GM21737 (cell line): ENCODE results near the gene ATXN2L.

Source experiments
- ATAC-seq: cut with Tn5 transposase; IDR thresholded peaks from one replicate; pipeline ENCODE4 v1.9.1; 2021; ENCODE audit warnings: mild to moderate bottlenecking, moderate library complexity; ENCODE audit not compliant: unreplicated experiment

ATXN2L gene

DNA sequence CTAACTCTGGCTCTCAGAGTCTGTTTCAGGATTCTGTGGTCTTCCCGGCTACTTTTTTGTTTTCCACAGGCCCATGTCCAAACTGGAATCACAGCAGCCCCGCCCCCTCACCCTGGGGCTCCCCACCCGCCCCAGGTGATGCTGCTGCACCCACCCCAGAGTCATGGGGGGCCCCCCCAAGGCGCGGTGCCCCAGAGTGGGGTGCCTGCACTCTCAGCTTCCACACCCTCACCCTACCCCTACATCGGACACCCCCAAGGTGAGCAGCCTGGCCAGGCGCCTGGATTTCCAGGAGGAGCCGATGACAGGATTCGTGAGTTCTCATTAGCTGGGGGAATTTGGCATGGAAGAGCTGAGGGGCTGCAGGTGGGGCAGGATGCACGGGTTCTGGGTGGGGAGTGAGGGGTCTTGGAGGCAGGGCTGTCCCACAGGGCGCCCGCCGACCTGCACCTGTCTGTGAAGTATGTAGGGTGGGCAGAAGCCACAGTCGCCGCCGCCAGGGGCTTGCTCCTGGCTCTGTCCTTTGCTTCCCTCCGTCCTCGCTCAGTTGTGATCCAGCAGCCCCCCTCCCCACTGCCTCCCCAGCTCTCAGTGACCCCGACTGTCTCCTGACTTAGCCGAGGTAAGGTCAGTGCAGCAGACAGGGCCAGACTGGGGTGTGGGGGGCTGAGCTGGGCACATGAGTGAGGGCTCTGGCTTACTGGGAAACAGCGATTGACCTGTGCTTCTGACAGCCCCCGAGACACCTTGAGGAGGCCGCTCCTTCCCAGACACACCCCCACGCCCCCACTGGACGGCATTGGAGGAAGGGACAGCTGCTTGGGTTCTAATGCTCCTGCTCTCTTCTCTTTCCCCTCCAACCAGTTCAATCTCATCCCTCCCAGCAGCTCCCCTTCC, 13.3 kb downstream of the ATXN2L start:
- ATAC-seq = no peak

DNA sequence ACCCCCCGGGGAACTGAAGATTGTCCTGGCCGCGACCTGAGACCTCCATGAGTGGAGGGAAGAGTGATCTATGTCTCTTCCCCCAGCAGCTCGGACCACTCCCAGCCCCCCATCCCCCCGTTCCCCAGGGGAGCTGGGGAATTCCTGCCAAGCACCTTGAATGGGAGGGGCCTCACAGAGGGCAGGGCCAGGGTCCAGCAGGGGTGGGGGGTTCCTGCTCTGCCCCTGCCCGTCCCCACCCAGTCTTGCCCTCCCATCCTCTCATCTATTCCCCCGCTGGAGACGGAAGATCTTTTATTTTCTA, 13.9 kb downstream of the ATXN2L start:
- ATAC-seq = no peak

DNA sequence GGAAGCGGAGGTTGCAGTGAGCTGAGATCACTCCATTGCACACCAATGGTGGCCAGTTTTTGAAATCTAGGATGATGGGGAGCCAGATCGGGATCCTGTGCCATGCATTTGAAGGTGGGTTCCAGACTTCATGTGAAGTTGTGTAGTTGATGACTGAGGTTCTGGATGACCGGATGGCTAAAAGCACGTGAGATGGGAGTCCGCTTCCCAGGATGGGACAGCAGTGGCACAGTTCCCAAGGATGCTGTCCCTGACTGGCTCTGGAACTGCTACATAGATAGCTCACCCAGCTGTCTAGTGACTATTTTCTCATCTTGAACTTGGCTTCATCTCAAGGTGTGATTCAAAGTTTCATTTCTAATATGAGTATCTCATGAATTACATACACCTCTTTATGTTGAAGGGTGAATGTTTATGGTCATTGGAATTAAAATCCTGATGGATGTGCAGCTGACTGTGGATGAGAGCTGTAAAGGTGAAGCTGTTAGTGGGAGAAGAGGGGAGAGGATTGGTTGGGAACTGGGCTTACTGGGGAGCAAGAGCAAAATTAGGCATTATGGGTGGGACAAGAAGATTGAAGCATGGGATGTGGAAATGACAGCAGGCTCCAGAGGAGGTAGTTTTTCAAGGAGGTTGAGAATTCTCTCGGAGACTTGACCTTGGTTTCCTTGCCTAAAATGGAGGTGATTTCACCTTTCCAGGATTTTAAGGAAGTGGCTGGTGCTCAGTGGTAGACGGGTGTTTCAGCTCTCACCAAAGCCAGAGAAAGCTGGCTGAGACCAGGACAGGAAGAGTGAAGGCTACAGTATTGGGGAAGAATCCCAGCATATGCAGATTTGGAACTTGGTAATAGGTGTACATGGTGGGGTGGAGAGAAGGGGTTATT, 15.1 kb downstream of the ATXN2L start:
- ATAC-seq = no peak

DNA sequence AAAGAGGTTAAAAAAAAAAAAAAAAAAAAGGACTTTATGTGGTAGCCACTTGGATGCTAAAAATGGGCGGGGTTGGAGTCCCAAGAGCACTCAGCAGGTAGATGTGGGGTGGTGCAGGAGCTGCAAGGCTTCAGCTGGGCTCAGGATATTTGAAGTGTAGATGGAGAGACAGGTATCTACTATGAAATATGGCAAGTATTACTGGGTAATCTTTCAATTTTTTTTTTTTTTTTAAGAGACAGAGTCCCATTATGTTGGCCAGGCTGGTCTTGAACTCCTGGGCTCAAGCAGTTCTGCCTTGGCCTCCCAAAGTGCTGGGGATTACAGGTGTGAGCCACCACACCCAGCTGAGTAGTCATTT, 15.7 kb downstream of the ATXN2L start:
- ATAC-seq = no peak

DNA sequence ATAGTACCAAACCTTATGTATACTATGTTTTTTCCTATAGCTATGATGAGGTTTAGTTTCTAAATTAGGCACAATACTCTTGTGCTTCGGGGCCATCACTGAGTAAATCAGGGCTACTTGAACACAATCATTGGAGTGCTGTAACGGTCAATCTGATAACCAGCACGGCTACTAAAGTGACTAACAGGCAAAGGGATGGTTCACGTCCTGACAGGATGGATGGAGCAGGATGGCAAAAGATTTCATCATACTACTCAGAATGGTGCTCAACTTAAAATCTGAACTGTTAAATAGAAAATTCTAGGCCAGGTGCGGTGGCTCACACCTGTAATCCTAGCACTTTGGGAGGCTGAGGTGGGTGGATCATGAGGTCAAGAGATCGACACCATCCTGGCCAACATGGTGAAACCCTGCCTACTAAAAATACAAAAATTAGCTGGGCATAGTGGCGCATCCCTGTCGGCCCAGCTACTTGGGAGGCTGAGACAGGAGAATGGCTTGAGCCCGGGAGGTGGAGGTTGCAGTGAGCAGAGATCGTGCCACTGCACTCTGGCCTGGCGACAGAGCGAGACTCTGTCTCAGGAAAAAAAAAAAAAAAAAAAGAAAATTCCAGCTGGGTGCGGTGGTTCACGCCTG, 16.3 kb downstream of the ATXN2L start:
- ATAC-seq = no peak

DNA sequence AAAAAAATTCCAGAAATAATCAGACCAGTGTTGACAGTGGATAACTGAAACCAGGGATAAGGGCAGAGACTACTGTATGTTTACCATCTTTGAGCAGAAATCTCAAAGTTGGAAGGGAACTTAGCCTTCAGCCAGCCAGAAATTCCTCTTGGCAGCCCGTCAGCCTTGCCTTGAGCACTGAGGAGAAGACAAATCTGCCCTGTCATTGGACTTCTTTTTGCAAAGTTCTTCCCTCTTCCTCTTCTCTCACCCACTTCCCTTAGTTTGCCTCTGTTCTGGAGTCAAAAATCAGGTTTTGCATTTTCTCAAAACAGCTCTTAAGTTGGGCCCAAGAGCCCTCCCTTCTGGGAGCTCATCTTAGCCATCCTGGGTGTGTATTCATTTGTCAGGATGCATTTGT, 17.1 kb downstream of the ATXN2L start:
- ATAC-seq = no peak

DNA sequence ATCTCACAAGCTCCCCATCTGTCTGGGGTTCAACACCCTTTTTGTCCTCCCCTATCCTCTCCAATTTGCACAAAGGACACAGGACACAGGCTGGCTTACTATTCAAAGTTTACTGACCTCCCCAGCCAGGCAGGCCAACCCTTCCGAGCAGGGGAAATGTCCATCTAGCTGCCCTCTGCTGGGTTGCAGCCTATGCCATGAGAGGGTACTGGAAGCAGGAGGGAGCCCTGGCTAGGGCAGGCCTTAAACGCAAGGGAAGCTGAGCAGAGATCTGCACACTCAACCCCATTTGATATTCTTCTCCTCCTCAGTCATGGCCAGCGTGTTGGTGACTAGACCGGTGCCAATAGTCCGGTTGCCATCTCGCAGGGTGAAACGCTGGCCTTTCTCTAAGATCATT, 19.9 kb downstream of the ATXN2L start:
- ATAC-seq = no peak

DNA sequence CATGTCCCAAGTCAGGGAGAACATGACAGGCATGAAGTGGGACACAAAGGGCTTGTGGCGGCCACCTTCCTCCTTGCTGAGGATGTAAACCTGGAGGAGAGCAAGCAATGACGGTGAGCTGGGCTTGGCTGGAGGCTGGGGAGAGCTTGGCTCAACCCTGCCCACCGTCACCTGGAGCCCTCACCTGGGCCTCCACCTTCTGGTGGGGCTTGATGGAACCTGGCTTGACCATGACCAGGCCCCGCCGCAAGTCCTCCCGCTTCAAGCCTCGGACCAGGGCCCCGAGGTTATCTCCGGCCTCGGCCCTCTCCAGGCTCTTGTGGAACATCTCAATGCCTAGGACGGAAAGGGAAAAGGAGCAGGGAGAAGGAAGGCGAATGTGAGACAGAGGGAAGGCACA, 21.0 kb downstream of the ATXN2L start:
- ATAC-seq = no peak

DNA sequence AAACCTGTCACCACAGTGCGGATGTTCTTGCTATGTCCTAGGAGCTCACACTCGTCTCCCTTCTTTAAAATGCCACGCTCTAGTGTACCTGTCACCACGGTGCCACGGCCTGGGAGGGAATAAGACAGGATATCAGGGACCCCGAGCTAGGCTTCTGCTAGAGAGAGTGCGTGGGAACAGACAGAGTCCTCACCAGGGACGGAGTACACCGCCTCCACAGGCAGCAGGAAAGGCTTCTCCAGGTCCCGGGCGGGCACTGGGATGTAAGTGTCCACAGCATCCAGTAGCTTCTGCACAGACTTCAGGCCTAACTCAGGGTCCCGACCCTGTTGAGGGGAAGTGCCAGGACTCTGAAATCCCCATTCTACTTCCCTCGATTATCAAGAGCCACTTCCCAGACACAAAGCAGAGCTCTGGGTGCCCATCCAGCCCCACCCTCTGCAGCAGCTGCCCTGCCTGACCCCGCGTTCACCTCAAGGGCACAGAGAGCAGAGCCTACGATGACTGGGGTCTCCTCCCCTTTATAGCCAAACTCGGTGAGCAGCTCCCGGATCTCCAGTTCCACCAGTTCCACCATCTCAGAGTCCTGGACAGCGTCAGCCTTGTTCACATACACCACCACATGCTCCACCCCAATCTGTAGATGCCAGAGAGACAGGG, 21.6 kb downstream of the ATXN2L start:
- no peak for ATAC-seq

DNA sequence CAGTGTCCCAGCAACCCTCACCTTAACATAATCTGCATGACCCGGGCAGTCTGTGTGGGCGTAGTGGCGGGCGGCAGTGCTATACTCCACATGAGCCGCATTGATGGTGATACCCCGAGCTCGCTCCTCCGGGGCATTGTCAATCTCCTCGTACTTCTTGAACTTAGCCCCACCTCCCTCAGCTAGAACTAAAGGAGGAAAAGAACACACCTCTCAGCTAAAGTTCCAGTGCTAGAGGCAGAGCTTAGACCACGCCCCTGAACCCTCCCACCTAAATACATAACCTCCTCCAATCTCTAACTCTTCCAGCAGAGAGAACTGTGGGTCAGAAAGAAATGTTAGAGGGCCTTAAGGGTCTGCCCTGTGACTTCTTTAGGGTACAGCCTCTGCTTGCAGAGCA, 22.5 kb downstream of the ATXN2L start:
- ATAC-seq = no peak

DNA sequence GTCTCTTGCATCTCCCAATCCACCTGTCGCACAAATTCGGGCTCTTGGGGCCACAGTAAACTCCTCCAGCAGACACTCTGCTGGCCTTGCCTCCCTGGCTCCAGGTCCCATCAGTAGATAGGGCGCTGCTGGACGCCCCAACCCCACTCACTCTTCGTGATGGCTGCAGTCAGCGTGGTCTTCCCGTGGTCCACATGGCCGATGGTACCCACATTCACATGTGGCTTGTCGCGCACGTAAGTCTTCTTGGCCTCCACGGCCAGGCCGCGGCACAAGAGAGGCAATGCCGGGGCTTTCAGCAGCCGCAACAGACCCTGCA, 22.9 kb downstream of the ATXN2L start:
- peak; percentile 2 for ATAC-seq

DNA sequence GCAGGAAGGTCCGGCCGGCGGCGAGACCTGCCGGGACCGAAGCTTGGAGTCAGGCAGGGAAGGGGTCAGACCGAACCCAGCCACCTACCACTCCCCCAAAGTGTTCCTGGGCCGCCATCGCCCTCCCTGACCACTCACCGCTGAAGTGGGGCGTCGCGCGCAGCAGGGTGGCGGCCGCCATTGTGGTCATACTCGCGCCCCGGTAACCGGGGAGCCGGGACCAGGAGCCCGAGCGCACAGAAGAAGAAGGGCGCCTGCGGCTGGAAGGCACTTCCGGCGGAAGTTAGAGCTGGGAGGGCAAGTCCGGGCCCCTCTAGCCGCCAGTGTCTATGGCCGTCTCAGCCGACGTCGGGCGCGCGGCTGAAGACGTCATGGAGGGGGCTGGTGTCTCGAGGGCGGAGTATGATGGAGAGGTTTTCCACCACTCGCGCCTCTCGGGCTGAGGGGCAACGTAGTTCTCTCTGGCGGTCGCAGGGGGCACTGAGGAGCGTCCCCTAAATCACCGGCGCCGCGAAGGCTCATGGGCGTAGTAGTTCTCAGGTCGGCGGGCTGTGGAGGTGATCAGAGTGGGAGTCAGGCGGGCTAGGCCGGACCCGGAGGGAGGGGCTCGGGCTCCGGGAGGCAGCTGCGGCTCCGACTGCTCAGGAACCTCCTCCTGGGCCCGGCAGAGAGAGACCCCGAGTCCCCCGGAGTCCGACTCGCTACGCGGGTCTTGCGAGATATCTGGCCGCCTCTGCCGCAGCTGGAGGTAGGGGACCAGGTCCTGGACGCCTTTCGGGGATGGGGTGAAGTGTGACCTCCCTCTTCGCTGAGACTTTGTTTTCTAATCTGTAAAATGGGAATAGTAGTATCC, 23.5 kb downstream of the ATXN2L start, which contains the start of gene TUFM:
Gene TUFM (minus strand): TSS at position 269 of the 853 bp plus-strand sequence. CDS start 79 bp downstream, at position 190.
- ATAC-seq = peak; percentile 87

DNA sequence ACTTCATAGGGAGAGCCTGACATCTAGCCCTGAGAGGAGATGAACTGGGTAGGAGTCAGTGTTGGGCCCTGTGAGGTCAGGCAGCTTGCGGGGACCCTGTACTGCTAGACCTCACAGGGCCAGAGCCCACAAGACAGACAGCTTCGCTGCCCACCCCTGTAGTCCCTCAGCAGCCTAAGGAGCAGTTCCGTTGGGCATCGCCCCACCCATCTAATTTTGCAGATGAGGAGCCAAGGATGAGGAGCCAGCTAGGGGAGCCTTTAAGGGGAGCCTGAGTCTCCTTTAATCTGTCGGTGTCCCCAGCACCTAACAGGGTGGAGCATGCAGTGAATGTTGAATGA, 24.1 kb downstream of the ATXN2L start:
- peak; percentile 2 for ATAC-seq

DNA sequence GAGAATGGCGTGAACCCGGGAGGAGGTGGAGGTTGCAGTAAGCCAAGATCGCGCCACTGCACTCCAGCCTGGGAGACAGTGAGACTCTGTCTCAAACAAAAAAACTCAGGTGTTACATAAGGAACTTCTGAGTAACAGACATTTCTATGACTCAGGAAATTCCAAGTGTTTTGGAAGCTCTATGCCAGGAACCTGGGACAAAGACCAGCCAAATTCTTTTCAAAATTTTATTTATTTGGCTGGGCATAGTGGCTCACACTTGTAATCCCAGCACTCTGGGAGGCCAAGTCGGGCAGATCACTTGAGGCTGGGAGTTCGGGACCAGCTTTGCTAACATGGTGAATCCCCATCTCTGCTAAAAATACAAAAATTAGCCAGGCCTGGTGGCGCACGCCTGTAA, 35.6 kb downstream of the ATXN2L start:
- ATAC-seq = no peak

DNA sequence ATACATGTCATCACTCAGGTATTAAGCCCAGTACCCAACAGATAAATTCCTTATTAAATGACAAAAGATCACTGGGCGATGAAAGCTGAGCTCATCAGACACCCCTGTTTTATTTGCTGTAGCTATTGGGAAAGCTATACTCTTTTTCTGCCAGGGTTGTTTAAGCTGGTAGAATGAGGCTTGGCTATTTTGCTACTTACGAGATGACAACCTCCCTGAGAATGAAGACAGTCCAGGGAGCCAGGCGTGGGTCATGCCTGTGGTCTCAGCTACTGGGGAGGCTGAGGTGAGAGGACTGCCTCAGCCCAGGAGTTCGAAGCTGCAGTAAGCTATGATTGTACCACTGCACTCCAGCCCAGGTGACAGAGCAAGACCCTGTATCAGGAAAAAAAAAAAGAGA, 36.5 kb downstream of the ATXN2L start:
- no peak for ATAC-seq

DNA sequence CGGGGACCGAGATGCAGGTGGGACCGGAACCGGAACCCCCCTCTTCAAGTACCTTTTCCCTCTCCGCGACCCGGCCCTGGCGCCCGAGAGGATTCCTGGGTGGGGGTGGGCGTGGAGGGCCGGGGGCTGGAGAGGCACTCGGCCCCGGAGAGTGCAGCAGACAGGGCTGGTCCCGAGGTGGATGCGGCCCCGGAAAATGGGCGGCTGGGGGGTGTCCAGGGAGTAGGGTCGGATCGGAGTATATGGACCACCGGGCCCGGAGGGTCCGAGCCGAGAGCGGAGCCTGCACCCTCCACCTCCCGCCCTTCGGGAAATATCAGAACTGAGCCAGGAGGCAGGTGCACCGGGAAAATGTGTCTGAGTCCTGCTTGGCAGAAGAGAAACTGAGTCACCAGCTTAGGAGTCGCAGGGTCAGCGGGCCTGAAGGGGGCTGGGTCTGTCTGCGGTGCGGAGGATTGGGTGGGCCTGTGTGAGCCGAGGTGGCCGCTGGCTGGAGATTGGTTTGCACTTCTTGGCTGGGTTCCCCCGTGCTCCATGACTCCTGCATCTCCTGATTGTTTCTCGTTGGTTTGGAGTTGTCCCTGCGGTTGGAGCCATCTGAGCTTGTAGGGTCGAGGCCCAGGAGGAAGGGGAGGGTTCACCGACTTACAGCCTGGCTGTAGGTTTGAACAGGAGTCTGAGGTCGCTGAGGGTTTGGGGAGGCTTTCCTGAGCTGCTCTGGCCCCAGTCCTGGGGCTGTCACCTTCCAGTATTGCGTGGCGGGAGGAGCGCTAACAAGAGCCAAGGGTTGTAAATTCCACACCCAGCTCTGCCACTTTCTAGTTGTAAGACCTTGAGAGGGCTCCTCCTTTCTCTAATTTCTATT, 41.4 kb downstream of the ATXN2L start:
- ATAC-seq = peak; percentile 4

DNA sequence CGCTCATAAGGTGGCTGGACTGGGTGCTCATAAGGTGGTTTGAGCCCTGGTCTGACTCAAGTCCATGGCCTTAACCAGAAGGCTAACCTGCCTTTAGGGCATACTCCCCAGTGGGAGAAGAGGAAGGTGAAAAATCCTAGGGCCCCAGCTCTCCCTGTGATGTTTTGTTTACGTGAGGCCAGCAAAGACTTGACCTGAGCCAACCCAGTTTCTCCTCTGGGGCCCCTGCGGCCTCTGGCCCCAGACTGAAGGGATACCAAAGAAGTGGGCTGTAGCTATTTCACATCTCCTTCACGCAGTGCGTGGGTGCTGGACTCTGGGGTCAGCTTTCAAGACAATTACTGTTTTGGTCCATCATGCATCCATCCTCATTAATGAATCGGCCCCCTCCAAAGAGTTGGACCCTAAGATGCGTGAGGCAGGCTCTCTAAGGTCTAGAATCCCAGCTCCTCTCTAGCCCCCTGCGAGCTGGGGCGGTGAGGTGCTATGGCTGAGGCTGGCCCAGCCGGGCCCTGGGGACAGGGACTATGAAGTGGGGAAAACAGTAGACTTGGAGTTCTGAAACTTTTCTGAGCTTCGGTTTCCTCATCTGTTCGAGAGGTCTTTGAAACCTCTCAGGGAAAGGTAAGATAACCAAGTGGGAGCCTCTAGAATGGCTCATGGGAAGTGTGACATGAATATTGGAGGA, 42.3 kb downstream of the ATXN2L start:
- no peak for ATAC-seq

DNA sequence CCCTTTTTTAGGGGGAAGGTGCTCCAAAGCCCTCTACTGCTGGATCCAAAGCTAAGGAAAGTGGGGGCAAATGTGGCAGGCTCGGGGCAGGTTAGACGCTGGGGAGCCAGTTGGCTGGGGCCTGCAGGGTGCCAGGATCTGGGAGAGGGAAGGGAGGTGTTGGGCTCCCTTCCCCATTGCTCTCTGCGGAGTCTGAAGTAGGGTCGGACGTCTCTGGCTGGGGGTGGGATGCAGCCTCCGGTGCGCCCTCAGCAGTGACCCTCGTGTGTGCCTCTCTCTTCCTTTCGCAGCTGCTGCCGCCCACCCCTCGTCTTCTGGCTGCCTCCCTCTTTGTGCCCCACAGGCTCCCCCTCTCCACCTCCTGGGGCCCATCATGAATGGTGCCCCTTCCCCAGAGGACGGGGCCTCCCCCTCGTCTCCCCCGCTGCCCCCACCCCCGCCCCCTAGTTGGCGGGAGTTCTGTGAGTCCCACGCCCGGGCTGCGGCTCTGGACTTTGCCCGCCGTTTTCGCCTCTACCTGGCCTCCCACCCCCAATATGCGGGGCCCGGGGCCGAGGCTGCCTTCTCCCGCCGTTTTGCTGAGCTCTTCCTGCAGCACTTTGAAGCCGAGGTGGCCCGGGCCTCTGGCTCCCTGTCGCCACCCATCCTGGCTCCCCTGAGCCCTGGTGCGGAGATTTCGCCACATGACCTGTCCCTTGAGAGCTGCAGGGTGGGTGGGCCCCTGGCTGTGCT, 43.1 kb downstream of the ATXN2L start:
- ATAC-seq = no peak
